HEK293 (cell line): ENCODE data around the gene GSTA5.

Experiments
- CTCF ChIA-PET: fragments of 350-600 bp; formaldehyde crosslinking; extraction: SDS; loops from one replicate; lab custom pipeline; 2021; ENCODE audit warnings: antibody characterized with exemption; lab: Yijun Ruan, JAX
- POLR2A ChIA-PET: fragments of 300-600 bp; formaldehyde crosslinking; extraction: SDS; loops from one replicate; lab custom pipeline; 2020; ENCODE audit warnings: antibody characterized with exemption, inconsistent platforms; lab: Yijun Ruan, JAX
- H3K27ac ChIP-seq: fragments of 200-500 bp; sonication (Bioruptor generic); 2 replicates; pipeline ENCODE4 v1.5.1; 2014; ENCODE audit warnings: low read depth, low read length, control low read depth, inconsistent platforms; ENCODE audit errors: extremely low read depth
- H3K36me3 ChIP-seq, 2 experiments: fragments of 200-500 bp in 1 of 2; sonication (Bioruptor generic) in 1 of 2; 1 replicate in 1 of 2; 2 replicates in 1 of 2; pipeline ENCODE4 v1.5.1; 2014 to 2017; ENCODE audit warnings: inconsistent platforms in 2 of 2, low read length in 2 of 2; ENCODE audit not compliant: control insufficient read depth in 2 of 2, insufficient read depth in 1 of 2
- H3K4me1 ChIP-seq: fragments of 200-500 bp; sonication (Bioruptor generic); 2 replicates; pipeline ENCODE4 v1.5.1; 2014; ENCODE audit warnings: mild to moderate bottlenecking, low read length, inconsistent platforms; ENCODE audit not compliant: control insufficient read depth, insufficient read depth
- H3K4me3 ChIP-seq: 2 replicates; pipeline ENCODE4 v1.5.1; 2011; ENCODE audit warnings: low read depth, mild to moderate bottlenecking, control low read depth, low read length, moderate library complexity
- H3K9me3 ChIP-seq: fragments of 200-500 bp; sonication (Bioruptor generic); 2 replicates; pipeline ENCODE4 v1.5.1; 2014; ENCODE audit warnings: low read depth, low read length, inconsistent platforms; ENCODE audit not compliant: control insufficient read depth, insufficient read depth
- MEIS1 ChIP-seq: sonication (generic); formaldehyde crosslinking; IDR thresholded peaks from 2 replicates; pipeline ENCODE4 v1.8.1; 2022; ENCODE audit warnings: missing genetic modification reagents, mild to moderate bottlenecking, borderline replicate concordance
- MYNN ChIP-seq: fragments of 450-650 bp; formaldehyde crosslinking; IDR thresholded peaks from 2 replicates; pipeline ENCODE4 v1.5.1; 2016; ENCODE audit warnings: missing biosample characterization, missing genetic modification characterization, borderline replicate concordance
- TCF7L2 ChIP-seq: IDR thresholded peaks from 2 replicates; pipeline ENCODE4 v1.6.1; 2011; ENCODE audit warnings: low read depth, mild to moderate bottlenecking, inconsistent platforms, low read length, moderate library complexity, borderline replicate concordance
- ZBTB48 ChIP-seq: fragments of 450-650 bp; formaldehyde crosslinking; IDR thresholded peaks from 2 replicates; pipeline ENCODE4 v1.5.1; 2016; ENCODE audit warnings: missing biosample characterization, missing genetic modification characterization
- ZFP41 ChIP-seq: fragments of 450-650 bp; formaldehyde crosslinking; IDR thresholded peaks from 2 replicates; pipeline ENCODE4 v1.5.1; 2016; ENCODE audit warnings: missing biosample characterization, missing genetic modification characterization, borderline replicate concordance
- ZNF140 ChIP-seq: fragments of 450-650 bp; formaldehyde crosslinking; IDR thresholded peaks from 2 replicates; pipeline ENCODE4 v1.5.1; 2016; ENCODE audit warnings: missing biosample characterization, missing genetic modification characterization
- ZNF16 ChIP-seq: fragments of 450-650 bp; formaldehyde crosslinking; IDR thresholded peaks from 2 replicates; pipeline ENCODE4 v1.5.1; 2016; ENCODE audit warnings: low read depth, missing biosample characterization, missing genetic modification characterization
- ZNF223 ChIP-seq: fragments of 450-650 bp; formaldehyde crosslinking; IDR thresholded peaks from 2 replicates; pipeline ENCODE4 v1.5.1; 2016; ENCODE audit warnings: missing biosample characterization, missing genetic modification characterization
- ZNF274 ChIP-seq, 2 experiments: fragments of 200-500 bp in 1 of 2; fragments of 450-650 bp in 1 of 2; sonication (Bioruptor generic) in 1 of 2; formaldehyde crosslinking in 1 of 2; IDR thresholded peaks; 2 replicates each; pipeline versions ENCODE4 v1.5.1 to v1.6.1; 2014 to 2016; ENCODE audit warnings: borderline replicate concordance in 1 of 2, inconsistent platforms in 1 of 2, low read length in 1 of 2, missing biosample characterization in 1 of 2, missing genetic modification characterization in 1 of 2
- ZNF324 ChIP-seq: fragments of 450-650 bp; formaldehyde crosslinking; IDR thresholded peaks from 2 replicates; pipeline ENCODE4 v1.5.1; 2016; ENCODE audit warnings: missing biosample characterization, missing genetic modification characterization
- ZNF37A ChIP-seq: fragments of 450-650 bp; IDR thresholded peaks from 2 replicates; pipeline ENCODE4 v1.5.1; 2018; ENCODE audit warnings: missing biosample characterization, missing genetic modification characterization
- ZNF521 ChIP-seq: fragments of 450-650 bp; formaldehyde crosslinking; IDR thresholded peaks from 2 replicates; pipeline ENCODE4 v1.5.1; 2017; ENCODE audit warnings: missing biosample characterization, mild to moderate bottlenecking, missing genetic modification characterization
- ZNF555 ChIP-seq: fragments of 450-650 bp; formaldehyde crosslinking; conservative IDR thresholded peaks from 2 replicates; pipeline ENCODE4 v1.5.1; 2017; ENCODE audit warnings: missing biosample characterization, mild to moderate bottlenecking, missing genetic modification characterization, inconsistent platforms
- ZNF560 ChIP-seq: fragments of 450-650 bp; formaldehyde crosslinking; IDR thresholded peaks from 2 replicates; pipeline ENCODE4 v1.5.1; 2017; ENCODE audit warnings: missing biosample characterization, missing genetic modification characterization, borderline replicate concordance
- ZNF561 ChIP-seq: fragments of 450-650 bp; IDR thresholded peaks from 2 replicates; pipeline ENCODE4 v1.5.1; 2018; ENCODE audit warnings: missing biosample characterization, missing genetic modification characterization, borderline replicate concordance
- ZNF600 ChIP-seq: fragments of 450-650 bp; formaldehyde crosslinking; IDR thresholded peaks from 2 replicates; pipeline ENCODE4 v1.5.1; 2016; ENCODE audit warnings: missing biosample characterization, missing genetic modification characterization
- ZNF654 ChIP-seq: fragments of 450-650 bp; formaldehyde crosslinking; IDR thresholded peaks from 2 replicates; pipeline ENCODE4 v1.5.1; 2016; ENCODE audit warnings: low read depth, missing biosample characterization, missing genetic modification characterization
- ZNF677 ChIP-seq: fragments of 450-650 bp; IDR thresholded peaks from 2 replicates; pipeline ENCODE4 v1.5.0; 2018; ENCODE audit warnings: missing biosample characterization, mild to moderate bottlenecking, missing genetic modification characterization, moderate library complexity
- ZNF768 ChIP-seq: fragments of 450-650 bp; formaldehyde crosslinking; IDR thresholded peaks from 2 replicates; pipeline ENCODE4 v1.5.1; 2018; ENCODE audit warnings: missing biosample characterization, mild to moderate bottlenecking, missing genetic modification characterization
- ZNF785 ChIP-seq: fragments of 450-650 bp; formaldehyde crosslinking; IDR thresholded peaks from 2 replicates; pipeline ENCODE4 v1.5.1; 2016; ENCODE audit warnings: missing biosample characterization, missing genetic modification characterization
- TF ChIP-seq, protein P1 (sequence below): fragments of 450-650 bp; formaldehyde crosslinking; IDR thresholded peaks from 2 replicates; pipeline ENCODE4 v1.5.1; 2017; ENCODE audit warnings: missing biosample characterization, missing genetic modification characterization
- TF ChIP-seq, protein P2 (sequence below): fragments of 450-650 bp; formaldehyde crosslinking; IDR thresholded peaks from 2 replicates; pipeline ENCODE4 v1.5.1; 2016; ENCODE audit warnings: missing biosample characterization, missing genetic modification characterization
- TF ChIP-seq, protein P3 (sequence below): fragments of 450-650 bp; formaldehyde crosslinking; IDR thresholded peaks from 2 replicates; pipeline ENCODE4 v1.5.0; 2017; ENCODE audit warnings: missing biosample characterization, missing genetic modification characterization, borderline replicate concordance
- TF ChIP-seq, protein P4 (sequence below): fragments of 450-650 bp; formaldehyde crosslinking; IDR thresholded peaks from 2 replicates; pipeline ENCODE4 v1.5.1; 2017; ENCODE audit warnings: missing biosample characterization, missing genetic modification characterization
- TF ChIP-seq, protein P5 (sequence below): fragments of 450-650 bp; IDR thresholded peaks from 2 replicates; pipeline ENCODE4 v1.5.1; 2018; ENCODE audit warnings: missing biosample characterization, mild to moderate bottlenecking, missing genetic modification characterization
- TF ChIP-seq, protein P6 (sequence below): fragments of 450-650 bp; formaldehyde crosslinking; IDR thresholded peaks from 2 replicates; pipeline ENCODE4 v1.5.1; 2016; ENCODE audit warnings: missing biosample characterization, missing genetic modification characterization

The GSTA5 gene

DNA sequence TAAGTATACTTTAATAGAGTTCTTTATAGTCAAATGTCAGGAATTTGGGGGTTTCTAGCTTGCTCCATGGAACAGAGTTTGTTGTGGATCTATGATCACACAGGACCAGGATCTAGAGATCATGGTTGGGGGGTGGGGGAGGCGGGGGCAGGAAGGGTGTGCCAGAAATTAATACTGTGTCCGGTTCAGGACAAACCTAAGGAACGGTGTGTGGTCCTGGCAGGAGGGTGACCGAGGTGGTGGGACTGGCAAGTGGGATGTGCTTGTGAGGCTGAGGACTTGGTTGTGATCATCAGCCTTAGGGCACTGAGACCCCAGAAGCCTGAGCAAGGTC lies 41.0 kb upstream of the GSTA5 start (continued):
- TF ChIP-seq, protein P1, sequence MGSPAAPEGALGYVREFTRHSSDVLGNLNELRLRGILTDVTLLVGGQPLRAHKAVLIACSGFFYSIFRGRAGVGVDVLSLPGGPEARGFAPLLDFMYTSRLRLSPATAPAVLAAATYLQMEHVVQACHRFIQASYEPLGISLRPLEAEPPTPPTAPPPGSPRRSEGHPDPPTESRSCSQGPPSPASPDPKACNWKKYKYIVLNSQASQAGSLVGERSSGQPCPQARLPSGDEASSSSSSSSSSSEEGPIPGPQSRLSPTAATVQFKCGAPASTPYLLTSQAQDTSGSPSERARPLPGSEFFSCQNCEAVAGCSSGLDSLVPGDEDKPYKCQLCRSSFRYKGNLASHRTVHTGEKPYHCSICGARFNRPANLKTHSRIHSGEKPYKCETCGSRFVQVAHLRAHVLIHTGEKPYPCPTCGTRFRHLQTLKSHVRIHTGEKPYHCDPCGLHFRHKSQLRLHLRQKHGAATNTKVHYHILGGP (tag by site-specific recombination) = no peak
- TF ChIP-seq ZNF555 (tag by site-specific recombination) (no peak), MEIS1 (CRISPR knock-in tag) (no peak), ZNF600 (tag by site-specific recombination) (no peak), ZNF560 (tag by site-specific recombination) (no peak), TCF7L2 (no peak), ZNF785 (no peak), ZNF274 (IDR thresholded peaks at IDR 0.05; ENCODE audit: low read length) (no peak), ZNF274 (tag by site-specific recombination; IDR thresholded peaks at IDR 0.05; ENCODE audit: borderline replicate concordance) (no peak), ZNF16 (tag by site-specific recombination) (no peak)
- TF ChIP-seq, protein P2, sequence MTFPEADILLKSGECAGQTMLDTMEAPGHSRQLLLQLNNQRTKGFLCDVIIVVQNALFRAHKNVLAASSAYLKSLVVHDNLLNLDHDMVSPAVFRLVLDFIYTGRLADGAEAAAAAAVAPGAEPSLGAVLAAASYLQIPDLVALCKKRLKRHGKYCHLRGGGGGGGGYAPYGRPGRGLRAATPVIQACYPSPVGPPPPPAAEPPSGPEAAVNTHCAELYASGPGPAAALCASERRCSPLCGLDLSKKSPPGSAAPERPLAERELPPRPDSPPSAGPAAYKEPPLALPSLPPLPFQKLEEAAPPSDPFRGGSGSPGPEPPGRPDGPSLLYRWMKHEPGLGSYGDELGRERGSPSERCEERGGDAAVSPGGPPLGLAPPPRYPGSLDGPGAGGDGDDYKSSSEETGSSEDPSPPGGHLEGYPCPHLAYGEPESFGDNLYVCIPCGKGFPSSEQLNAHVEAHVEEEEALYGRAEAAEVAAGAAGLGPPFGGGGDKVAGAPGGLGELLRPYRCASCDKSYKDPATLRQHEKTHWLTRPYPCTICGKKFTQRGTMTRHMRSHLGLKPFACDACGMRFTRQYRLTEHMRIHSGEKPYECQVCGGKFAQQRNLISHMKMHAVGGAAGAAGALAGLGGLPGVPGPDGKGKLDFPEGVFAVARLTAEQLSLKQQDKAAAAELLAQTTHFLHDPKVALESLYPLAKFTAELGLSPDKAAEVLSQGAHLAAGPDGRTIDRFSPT = no peak

DNA sequence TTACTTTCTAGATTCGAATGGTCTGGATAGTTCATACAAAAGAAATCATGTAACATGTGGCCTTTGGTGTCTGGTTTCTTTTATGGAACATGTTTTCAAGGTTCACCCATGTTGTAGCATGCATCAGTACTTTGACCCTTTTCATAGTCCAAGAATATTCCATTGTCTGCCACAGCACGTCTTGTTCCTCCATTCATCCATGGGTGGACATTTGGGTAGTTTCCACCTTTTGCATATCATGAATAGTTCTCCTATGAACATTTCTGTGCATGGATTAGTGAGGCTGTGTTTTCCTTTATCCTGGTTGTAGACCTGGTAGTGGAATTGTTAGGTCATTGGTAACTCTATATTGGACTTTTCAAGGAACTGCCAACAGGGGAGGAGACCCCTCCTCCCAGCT lies 37.2 kb upstream of the GSTA5 start:
- no peaks in the 10 kb centered on the region for H3K9me3 ChIP-seq
- H3K27ac ChIP-seq = no peak overlapping the region
- peaks cover 6% of the 10 kb centered on the region for H3K4me1 ChIP-seq
- no peaks in the 10 kb centered on the region for H3K36me3 ChIP-seq
- ChIA-PET POLR2A (interaction anchor here (0.8 kb wide), 1 partner anchor 120 kb away, joined by 3 read pairs; no protein-coding TSS in a partner anchor), CTCF (interaction anchor here (0.9 to 1.8 kb wide), 3 partner anchors 11 to 179 kb away, joined by 4 to 5 read pairs (median 5); partner anchors contain the start of gene GSTA4)
- H3K4me3 ChIP-seq = no peak overlapping the region
- TF ChIP-seq ZNF324 (tag by site-specific recombination) (no peak), ZNF16 (tag by site-specific recombination) (no peak), ZNF521 (no peak), ZNF140 (tag by site-specific recombination) (no peak), ZNF677 (tag by site-specific recombination) (no peak), ZNF223 (tag by site-specific recombination) (no peak), ZNF768 (tag by site-specific recombination) (no peak), ZNF654 (tag by site-specific recombination) (no peak), ZBTB48 (no peak), ZNF561 (tag by site-specific recombination) (no peak), MYNN (no peak), ZFP41 (tag by site-specific recombination) (no peak), ZNF37A (tag by site-specific recombination) (no peak)
- TF ChIP-seq, protein P3, sequence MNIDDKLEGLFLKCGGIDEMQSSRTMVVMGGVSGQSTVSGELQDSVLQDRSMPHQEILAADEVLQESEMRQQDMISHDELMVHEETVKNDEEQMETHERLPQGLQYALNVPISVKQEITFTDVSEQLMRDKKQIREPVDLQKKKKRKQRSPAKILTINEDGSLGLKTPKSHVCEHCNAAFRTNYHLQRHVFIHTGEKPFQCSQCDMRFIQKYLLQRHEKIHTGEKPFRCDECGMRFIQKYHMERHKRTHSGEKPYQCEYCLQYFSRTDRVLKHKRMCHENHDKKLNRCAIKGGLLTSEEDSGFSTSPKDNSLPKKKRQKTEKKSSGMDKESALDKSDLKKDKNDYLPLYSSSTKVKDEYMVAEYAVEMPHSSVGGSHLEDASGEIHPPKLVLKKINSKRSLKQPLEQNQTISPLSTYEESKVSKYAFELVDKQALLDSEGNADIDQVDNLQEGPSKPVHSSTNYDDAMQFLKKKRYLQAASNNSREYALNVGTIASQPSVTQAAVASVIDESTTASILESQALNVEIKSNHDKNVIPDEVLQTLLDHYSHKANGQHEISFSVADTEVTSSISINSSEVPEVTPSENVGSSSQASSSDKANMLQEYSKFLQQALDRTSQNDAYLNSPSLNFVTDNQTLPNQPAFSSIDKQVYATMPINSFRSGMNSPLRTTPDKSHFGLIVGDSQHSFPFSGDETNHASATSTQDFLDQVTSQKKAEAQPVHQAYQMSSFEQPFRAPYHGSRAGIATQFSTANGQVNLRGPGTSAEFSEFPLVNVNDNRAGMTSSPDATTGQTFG = no peak
- TF ChIP-seq, protein P4, sequence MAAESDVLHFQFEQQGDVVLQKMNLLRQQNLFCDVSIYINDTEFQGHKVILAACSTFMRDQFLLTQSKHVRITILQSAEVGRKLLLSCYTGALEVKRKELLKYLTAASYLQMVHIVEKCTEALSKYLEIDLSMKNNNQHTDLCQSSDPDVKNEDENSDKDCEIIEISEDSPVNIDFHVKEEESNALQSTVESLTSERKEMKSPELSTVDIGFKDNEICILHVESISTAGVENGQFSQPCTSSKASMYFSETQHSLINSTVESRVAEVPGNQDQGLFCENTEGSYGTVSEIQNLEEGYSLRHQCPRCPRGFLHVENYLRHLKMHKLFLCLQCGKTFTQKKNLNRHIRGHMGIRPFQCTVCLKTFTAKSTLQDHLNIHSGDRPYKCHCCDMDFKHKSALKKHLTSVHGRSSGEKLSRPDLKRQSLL (tag by site-specific recombination) = no peak
- TF ChIP-seq, protein P5, sequence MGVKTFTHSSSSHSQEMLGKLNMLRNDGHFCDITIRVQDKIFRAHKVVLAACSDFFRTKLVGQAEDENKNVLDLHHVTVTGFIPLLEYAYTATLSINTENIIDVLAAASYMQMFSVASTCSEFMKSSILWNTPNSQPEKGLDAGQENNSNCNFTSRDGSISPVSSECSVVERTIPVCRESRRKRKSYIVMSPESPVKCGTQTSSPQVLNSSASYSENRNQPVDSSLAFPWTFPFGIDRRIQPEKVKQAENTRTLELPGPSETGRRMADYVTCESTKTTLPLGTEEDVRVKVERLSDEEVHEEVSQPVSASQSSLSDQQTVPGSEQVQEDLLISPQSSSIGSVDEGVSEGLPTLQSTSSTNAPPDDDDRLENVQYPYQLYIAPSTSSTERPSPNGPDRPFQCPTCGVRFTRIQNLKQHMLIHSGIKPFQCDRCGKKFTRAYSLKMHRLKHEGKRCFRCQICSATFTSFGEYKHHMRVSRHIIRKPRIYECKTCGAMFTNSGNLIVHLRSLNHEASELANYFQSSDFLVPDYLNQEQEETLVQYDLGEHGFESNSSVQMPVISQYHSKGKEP (tag by site-specific recombination) = no peak
- TF ChIP-seq, protein P6, sequence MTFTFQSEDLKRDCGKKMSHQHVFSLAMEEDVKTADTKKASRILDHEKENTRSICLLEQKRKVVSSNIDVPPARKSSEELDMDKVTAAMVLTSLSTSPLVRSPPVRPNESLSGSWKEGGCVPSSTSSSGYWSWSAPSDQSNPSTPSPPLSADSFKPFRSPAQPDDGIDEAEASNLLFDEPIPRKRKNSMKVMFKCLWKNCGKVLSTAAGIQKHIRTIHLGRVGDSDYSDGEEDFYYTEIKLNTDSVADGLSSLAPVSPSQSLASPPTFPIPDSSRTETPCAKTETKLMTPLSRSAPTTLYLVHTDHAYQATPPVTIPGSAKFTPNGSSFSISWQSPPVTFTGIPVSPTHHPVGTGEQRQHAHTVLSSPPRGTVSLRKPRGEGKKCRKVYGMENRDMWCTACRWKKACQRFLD (tag by site-specific recombination) = no peak
